Immature natural killer cell (primary cell): Measurements from ENCODE around the gene SPAG9. TPM values are rescaled to one million over a fixed set of nuclear protein-coding genes. Genes with fewer than 3 reads are reported as not detected.

Experiments
- DNase-seq, 3 donors: peaks; one replicate each; pipeline ENCODE4 v3.0.0; 2022; ENCODE audit warnings: mixed read lengths in 1 of 3
- H3K27ac Mint-ChIP-seq, 6 donors: one replicate each; pipeline ENCODE4 v1.8.0; 2020; ENCODE audit warnings: mixed read lengths in 6 of 6, mild to moderate bottlenecking in 5 of 6, inconsistent platforms in 4 of 6, moderate library complexity in 3 of 6
- H3K27me3 Mint-ChIP-seq, 3 donors: one replicate each; pipeline ENCODE4 v1.8.0; 2020 to 2021; ENCODE audit warnings: low read depth in 3 of 3, mild to moderate bottlenecking in 3 of 3, mixed read lengths in 3 of 3, moderate library complexity in 3 of 3, inconsistent platforms in 1 of 3
- H3K36me3 Mint-ChIP-seq, 3 donors: one replicate each; pipeline ENCODE4 v1.8.0; 2020; ENCODE audit warnings: mixed read lengths in 3 of 3, inconsistent platforms in 2 of 3, mild to moderate bottlenecking in 2 of 3
- H3K4me1 Mint-ChIP-seq, 2 donors: one replicate each; pipeline ENCODE4 v1.8.0; 2020; ENCODE audit warnings: inconsistent platforms in 2 of 2, mild to moderate bottlenecking in 2 of 2, mixed read lengths in 2 of 2, moderate library complexity in 1 of 2
- H3K4me3 Mint-ChIP-seq, 5 donors: one replicate each; pipeline ENCODE4 v1.8.0; 2020; ENCODE audit warnings: mild to moderate bottlenecking in 5 of 5, mixed read lengths in 5 of 5, inconsistent platforms in 3 of 5, moderate library complexity in 3 of 5
- H3K9me3 Mint-ChIP-seq, 6 donors: one replicate each; pipeline ENCODE4 v1.8.0; 2020; ENCODE audit warnings: mild to moderate bottlenecking in 6 of 6, mixed read lengths in 6 of 6, inconsistent platforms in 4 of 6, moderate library complexity in 3 of 6
- polyA plus RNA-seq, 3 donors: library from polyadenylated mRNA; unstranded; fragments of 300-500 nt; fragmentation: Illumina TruSeq; gene quantifications; one replicate each; pipeline ENCODE4 v1.2.3, GENCODE V29; 2021

Gene SPAG9
- polyA plus RNA-seq, 3 donors from 2014 or later = 1.4 to 7.3 (median 4.3) TPM

DNA sequence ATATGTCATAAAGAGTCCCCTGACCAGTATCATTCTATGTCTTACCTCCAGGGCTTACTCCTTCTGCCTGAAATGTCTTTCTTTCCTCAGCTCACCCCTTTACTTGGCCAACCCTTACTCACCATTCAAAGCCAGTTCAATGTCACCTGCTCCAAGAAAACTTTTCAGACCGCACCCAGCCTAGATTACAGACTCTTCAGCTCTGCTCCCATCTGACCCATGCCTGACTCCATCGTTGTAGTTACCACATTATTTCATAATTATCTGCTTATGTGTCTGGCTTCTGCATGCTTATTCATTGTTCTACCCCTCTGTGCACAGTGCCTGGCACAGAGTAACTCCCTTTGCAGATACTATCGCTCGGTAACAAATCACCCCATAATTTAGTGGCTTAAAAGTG lies 192.0 kb downstream of the SPAG9 start:
- Mint-ChIP-seq H3K27ac (no peak overlapping the region), H3K27me3 (peaks cover 7 to 16% (median 15%) of the 10 kb centered on the region in 3 donors), H3K36me3 (no peaks in the 10 kb centered on the region), H3K4me3 (peak overlapping the region in 1 of 5 donors; percentile 21), H3K4me1 (peaks cover 30 to 32% of the 10 kb centered on the region in 2 donors), H3K9me3 (no peaks in the 10 kb centered on the region)
- no peak for DNase-seq

DNA sequence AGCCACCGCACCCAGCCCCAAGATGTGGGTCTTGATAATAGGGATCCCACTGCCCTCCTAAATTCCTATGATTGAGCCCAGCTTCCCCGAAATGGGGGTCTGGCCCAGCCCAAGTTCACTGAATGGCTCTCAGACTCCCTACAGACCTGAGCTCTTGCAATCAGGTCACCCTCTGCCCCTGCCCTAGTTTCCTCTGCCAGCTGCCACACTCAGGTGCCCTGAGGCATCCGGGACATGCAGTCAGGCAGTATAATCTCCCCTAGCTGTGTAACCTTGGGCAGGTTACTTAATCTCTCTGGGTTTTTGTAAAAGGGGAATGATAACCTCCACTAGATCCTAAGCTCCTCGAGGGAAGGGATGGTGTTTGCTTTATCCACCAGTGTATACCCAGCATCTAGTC lies 193.4 kb downstream of the SPAG9 start:
- Mint-ChIP-seq H3K9me3 (no peaks in the 10 kb centered on the region), H3K27ac (peak overlapping the region in 1 of 6 donors; percentile 66), H3K27me3 (peaks cover 7 to 16% (median 10%) of the 10 kb centered on the region in 3 donors), H3K36me3 (no peaks in the 10 kb centered on the region), H3K4me1 (peaks cover 30 to 32% of the 10 kb centered on the region in 2 donors), H3K4me3 (no peak overlapping the region)
- DNase-seq = no peak

DNA sequence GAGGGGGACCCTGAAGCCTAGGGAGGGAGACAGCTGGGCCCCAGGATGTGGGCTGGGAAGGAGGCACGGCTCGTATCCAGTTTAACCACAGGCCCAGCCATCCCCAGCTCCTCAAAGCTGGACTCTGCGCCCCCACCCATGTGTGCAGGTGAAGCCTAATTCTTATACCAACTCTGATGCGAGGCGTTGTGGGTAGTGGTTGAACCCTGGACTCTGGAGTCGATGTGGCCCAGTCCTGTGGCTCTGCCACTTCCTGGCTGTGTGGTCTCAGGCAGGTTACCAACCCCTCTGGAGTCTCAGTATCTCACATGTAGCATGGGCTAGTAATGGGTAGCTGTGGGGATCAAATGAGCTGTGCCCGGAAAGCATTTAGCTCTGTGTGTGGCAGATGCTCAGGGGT lies 194.1 kb downstream of the SPAG9 start:
- Mint-ChIP-seq H3K36me3 (no peaks in the 10 kb centered on the region), H3K4me1 (peaks cover 23 to 29% of the 10 kb centered on the region in 2 donors), H3K27ac (peak overlapping the region in 2 of 6 donors; percentile 19 to 55), H3K4me3 (no peak overlapping the region), H3K27me3 (peaks cover 7 to 11% (median 8%) of the 10 kb centered on the region in 3 donors), H3K9me3 (no peaks in the 10 kb centered on the region)
- DNase-seq = peak in 2 of 3 donors; percentile 20 to 22

DNA sequence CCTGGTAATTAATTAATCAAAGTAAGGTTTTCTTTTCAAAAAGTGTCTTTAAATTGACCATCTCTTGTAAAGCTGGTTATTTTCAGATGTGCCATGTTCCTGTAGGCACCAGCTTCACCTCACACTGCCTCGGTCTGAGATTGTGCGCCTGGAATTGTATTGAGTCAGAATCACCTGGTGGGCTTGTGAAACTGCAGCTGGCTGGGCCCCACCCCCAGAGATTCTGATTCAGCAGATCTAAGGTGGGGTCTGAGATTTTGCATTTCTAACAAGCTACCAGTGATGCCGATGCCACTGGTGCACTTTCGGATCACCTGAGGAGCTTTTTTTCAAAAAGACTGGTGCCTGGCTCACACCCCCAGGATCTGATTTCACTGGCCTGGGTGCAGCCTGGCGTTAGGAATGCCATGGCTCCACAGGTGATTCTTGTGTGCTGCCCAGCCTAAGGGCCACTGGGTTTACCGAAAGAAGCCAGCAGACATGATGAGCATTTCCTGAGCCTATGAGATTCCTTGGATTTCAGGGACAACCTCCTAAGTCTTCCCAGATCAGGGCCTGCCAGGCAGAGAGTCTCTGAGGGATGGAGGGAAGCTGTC lies 195.3 kb downstream of the SPAG9 start:
- Mint-ChIP-seq H3K36me3 (no peaks in the 10 kb centered on the region), H3K9me3 (no peaks in the 10 kb centered on the region), H3K27ac (no peak overlapping the region), H3K27me3 (peaks cover 4 to 9% (median 7%) of the 10 kb centered on the region in 3 donors), H3K4me3 (no peak overlapping the region), H3K4me1 (peaks cover 13 to 21% of the 10 kb centered on the region in 2 donors)
- no peak for DNase-seq

DNA sequence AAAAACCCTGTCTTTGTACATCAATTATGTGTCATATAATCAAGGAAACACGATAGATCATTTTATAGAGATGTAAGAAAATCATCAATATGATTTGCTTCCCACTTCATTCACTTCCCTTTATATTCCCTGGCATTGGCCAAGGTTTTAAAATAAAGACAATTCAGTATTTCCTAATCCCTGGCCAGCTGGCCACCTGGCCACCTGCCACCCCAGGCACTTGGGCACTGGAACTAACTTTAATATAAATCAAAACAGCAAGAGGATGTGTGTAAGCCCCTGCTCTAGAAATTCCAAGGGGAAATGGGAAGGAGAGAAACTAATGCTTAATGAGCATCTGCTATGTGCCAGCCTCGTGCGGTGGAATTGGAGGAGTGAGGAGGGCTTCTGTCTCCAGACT lies 195.9 kb downstream of the SPAG9 start:
- Mint-ChIP-seq H3K27me3 (peaks cover 2 to 11% (median 6%) of the 10 kb centered on the region in 3 donors), H3K9me3 (no peaks in the 10 kb centered on the region), H3K27ac (no peak overlapping the region), H3K36me3 (no peaks in the 10 kb centered on the region), H3K4me1 (peaks cover 8 to 16% of the 10 kb centered on the region in 2 donors), H3K4me3 (no peak overlapping the region)
- DNase-seq = no peak

DNA sequence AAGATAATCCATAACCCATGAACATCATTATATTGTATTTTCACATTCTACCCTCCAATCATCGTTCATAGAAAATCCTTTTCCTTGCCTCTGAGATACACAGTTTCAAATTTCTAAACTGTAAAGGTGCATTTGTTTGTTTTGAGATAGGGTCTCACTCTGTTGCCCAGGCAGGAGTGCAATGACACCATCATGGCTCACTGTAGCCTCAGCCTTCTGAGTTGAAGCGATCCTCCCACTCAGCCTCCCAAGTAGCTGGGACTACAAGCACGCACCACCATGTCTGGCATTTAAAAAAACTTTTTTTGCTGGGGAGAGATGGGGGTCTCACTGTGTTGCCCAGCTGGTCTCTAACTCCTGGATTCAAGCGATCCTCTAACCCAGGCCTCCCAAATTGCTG lies 196.4 kb downstream of the SPAG9 start:
- H3K27me3 Mint-ChIP-seq = peaks cover 4 to 11% (median 8%) of the 10 kb centered on the region in 3 donors
- no peaks in the 10 kb centered on the region for H3K36me3 Mint-ChIP-seq
- peaks cover 11 to 19% of the 10 kb centered on the region in 2 donors for H3K4me1 Mint-ChIP-seq
- DNase-seq = no peak
- H3K9me3 Mint-ChIP-seq = no peaks in the 10 kb centered on the region
- no peak overlapping the region for H3K4me3 Mint-ChIP-seq
- peak overlapping the region in 1 of 6 donors; percentile 55 for H3K27ac Mint-ChIP-seq

DNA sequence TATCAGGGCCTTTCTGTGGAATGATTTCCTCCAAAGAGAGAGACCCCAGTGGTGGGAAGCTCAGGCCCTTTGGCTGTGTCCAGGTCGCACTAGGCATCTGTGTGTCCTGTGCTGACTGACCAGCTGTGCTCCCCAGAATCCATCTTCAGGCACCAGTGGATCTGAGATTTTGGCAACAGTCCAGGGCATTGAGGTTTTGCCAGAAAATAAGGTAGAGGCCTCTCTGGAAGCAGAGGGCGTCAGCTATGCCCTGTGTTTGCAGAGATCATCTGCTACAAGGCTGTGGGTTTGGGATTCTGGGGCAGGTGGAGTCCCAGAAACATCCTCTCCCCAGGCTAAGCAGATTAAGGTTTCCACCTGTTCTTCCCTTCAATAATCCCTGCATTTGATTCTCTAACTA lies 197.1 kb downstream of the SPAG9 start:
- no peak overlapping the region for H3K4me3 Mint-ChIP-seq
- DNase-seq = no peak
- no peaks in the 10 kb centered on the region for H3K36me3 Mint-ChIP-seq
- H3K27ac Mint-ChIP-seq = no peak overlapping the region
- H3K27me3 Mint-ChIP-seq = peaks cover 3 to 8% (median 8%) of the 10 kb centered on the region in 3 donors
- no peaks in the 10 kb centered on the region for H3K9me3 Mint-ChIP-seq
- H3K4me1 Mint-ChIP-seq = peaks cover 15 to 20% of the 10 kb centered on the region in 2 donors

DNA sequence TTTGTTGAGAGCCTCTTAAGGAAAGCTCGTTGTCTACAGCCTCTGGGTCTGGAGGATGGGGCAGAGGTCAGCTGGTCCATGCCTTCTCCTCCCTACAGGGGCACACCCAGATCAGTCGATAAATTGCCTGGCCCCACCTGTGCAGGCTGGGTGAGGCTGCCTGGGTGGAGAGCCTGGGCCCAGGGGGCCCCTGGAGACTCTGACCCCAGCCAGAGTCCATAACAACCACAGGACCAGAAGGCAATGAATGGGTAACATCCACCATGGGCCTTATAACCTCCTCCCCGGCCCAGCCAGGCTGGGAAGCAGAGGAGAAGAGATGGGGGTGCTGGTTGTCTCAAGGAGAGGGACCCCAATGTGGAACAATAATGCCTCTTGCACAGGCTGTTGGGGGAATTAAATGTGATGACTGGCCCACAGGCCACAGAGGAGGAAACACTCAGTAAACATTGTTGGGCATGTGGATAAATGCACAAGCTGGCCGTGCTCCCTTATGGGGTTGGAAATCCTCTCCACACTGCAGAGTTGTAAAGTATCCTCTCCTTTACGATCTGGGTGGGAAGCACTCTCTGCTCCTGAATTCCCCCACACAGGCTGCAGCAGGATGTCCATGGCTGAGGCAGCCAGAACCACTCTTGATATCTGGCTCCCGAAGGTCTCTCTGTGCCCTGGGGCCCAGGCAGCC lies 197.8 kb downstream of the SPAG9 start:
- Mint-ChIP-seq H3K4me1 (peaks cover 15 to 23% of the 10 kb centered on the region in 2 donors), H3K27ac (peak overlapping the region in 1 of 6 donors; percentile 74), H3K9me3 (no peaks in the 10 kb centered on the region), H3K36me3 (no peaks in the 10 kb centered on the region), H3K4me3 (no peak overlapping the region), H3K27me3 (peaks cover 3 to 7% (median 7%) of the 10 kb centered on the region in 3 donors)
- DNase-seq = no peak

DNA sequence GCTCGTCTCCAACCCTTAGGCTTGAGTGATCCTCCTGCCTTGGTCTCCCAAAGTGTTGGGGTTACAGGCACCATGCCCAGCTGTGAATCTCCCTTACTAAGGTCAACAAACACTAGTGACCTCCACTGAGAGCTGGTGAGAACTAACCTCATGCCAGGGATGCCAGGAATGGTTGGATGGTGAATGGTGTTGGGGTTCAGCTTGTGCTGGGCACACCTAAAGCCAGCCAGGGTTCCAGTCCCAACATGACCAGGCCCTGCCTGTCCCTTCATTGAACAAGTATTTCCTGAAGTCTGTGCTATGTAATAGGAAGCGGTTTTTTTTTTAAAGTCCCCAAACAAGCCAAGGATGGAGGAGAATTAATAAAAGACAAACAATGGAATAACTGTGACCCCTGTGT lies 198.6 kb downstream of the SPAG9 start:
- DNase-seq = no peak
- H3K27ac Mint-ChIP-seq = peak overlapping the region in 3 of 6 donors; percentile 51 to 75 (median 74)
- no peak overlapping the region for H3K4me3 Mint-ChIP-seq
- peaks cover 15 to 19% of the 10 kb centered on the region in 2 donors for H3K4me1 Mint-ChIP-seq
- peaks cover 3 to 7% (median 4%) of the 10 kb centered on the region in 3 donors for H3K27me3 Mint-ChIP-seq
- H3K9me3 Mint-ChIP-seq = no peaks in the 10 kb centered on the region
- no peaks in the 10 kb centered on the region for H3K36me3 Mint-ChIP-seq

DNA sequence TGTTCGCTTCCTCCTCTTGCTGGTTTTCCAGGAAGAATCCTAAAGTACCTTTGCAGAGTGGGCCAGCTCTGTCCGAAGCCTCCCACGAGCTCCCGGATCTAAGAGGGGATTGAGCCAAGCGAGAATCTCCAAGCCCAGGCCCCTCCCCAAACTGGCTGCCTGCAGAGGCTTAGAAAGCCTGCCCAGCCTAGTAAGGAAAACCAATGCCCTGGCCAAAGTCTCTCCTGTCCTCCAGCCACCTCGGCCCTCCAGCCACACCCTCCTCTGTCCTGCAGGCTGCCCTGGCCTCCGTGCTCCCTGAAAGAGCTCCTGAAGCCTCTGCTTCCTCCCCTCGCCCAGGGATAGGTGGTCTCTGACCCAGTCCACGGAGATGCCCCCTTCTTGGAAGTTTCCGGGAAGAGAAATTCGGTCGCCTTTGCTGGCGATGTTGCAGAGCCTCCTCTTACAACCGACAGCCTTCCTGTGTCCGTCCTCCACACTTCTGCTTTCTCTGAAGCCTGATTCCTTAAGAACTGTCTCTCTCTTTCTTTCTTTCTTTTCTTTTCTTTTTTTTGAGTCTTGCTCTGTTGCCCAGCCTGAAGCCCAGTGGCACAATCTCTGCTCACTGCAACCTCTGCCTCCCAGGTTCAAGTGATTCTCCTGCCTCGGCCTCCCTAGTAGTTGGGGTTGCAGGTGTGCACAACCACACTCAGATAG lies 199.6 kb downstream of the SPAG9 start:
- Mint-ChIP-seq H3K9me3 (no peaks in the 10 kb centered on the region), H3K36me3 (no peaks in the 10 kb centered on the region), H3K27ac (peak overlapping the region in 4 of 6 donors; percentile 73 to 84 (median 76)), H3K4me1 (peaks cover 9 to 13% of the 10 kb centered on the region in 2 donors), H3K4me3 (no peak overlapping the region), H3K27me3 (peaks cover 3 to 4% (median 3%) of the 10 kb centered on the region in 3 donors)
- no peak for DNase-seq

DNA sequence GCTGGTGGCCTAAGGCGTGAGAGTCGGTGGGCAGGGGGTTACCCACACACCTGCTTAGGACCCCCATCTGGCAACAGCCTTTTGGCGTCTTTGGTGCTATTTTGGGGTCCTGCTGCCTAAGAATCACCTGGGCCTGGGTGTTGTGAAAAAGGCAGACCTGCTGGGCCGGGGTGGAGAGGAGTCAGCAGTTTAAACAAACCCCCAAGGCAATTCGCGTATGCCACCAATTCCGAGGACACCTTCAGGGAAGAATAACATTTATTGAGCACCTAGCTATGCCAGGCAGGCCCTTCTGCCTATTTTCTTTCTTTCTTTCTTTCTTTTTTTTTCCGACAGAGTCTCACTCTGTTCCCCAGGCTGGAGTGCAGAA lies 200.6 kb downstream of the SPAG9 start:
- Mint-ChIP-seq H3K27me3 (peaks cover 3 to 4% (median 3%) of the 10 kb centered on the region in 3 donors), H3K27ac (peak overlapping the region; percentile 43 to 96 (median 87)), H3K9me3 (no peaks in the 10 kb centered on the region), H3K4me3 (peak overlapping the region in 1 of 5 donors; percentile 81), H3K36me3 (no peaks in the 10 kb centered on the region), H3K4me1 (peaks cover 8 to 13% of the 10 kb centered on the region in 2 donors)
- no peak for DNase-seq

DNA sequence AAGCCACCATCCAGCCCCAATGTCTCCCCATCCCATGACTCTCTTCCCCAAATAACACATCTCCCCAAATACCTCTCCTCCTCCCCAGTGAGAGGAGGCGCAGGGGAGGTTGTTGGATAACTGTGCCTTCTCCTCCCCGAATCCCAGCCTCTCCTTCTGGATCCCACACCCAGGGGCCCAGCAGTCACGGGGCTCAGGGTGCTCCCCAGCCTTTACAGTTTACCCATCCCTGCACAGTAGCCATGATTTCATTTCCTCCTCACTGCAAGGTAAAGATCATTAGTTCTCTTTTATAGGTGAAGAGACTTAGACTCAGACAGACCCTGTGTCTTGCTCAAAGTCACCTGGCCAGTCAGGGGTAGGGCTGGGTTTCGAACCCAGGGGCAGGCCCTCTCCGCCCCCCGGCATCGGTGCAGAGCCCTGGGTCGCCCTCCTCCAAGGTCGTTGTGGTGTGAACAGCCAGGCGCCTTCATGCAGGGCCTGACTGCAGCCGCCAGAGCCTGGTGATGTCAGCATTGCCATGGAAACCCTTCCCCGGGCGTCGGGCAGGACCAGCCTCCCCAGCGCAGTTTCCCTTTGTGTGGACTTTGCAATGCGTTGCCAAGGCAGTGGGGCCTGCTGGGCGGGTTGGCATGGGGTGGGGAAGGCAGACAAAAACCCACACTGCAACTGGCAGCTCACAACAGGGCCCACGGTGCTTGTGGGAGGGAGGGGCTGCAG lies 201.2 kb downstream of the SPAG9 start:
- peaks cover 8 to 13% of the 10 kb centered on the region in 2 donors for H3K4me1 Mint-ChIP-seq
- no peaks in the 10 kb centered on the region for H3K36me3 Mint-ChIP-seq
- DNase-seq = peak; percentile 68 to 89 (median 76)
- no peaks in the 10 kb centered on the region for H3K9me3 Mint-ChIP-seq
- H3K27me3 Mint-ChIP-seq = peaks cover 3 to 4% (median 3%) of the 10 kb centered on the region in 3 donors
- peak overlapping the region; percentile 43 to 96 (median 87) for H3K27ac Mint-ChIP-seq
- H3K4me3 Mint-ChIP-seq = peak overlapping the region in 2 of 5 donors; percentile 33 to 81

DNA sequence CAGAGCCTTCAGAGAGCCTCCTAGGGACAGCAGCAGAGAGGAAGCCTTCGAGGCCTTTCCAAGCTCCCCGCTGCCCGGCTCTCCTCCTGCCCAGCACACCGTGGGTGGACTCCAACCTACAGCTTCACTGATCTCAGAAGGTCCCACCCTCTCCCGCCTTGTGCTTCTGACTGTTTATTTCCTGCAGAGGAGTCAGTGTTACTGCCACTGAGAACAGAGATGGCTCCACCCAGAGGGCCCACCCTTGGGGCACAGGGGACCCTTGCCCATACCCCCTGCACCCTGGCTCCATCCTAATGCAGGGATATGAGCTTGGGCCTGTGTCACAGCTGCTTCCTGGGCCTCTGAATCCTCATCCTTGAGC lies 201.8 kb downstream of the SPAG9 start:
- Mint-ChIP-seq H3K9me3 (no peaks in the 10 kb centered on the region), H3K27me3 (peaks cover 3 to 6% (median 3%) of the 10 kb centered on the region in 3 donors), H3K27ac (peak overlapping the region; percentile 43 to 96 (median 87)), H3K36me3 (no peaks in the 10 kb centered on the region), H3K4me1 (peaks cover 8 to 13% of the 10 kb centered on the region in 2 donors), H3K4me3 (peak overlapping the region in 2 of 5 donors; percentile 33 to 81)
- peak in 1 of 3 donors; percentile 16 for DNase-seq
